SIG-M5 (cell line): ENCODE results near the gene FARS2.

ENCODE experiments used
- DNase-seq: peaks from one replicate; lab custom pipeline; 2025; lab: John Stamatoyannopoulos, UW

FARS2 gene

GRCh38 chr6:5468586-5468985, 207.3 kb downstream of the FARS2 start:
- DNase-seq: no peak

GRCh38 chr6:5469101-5469846, 208.0 kb downstream of the FARS2 start:
- no peak for DNase-seq

- DNase-seq: no peak
Measured at GRCh38 chr6:5471044-5471443, 209.7 kb downstream of the FARS2 start.

- DNase-seq: no peak
Measured at GRCh38 chr6:5471637-5472398, 210.5 kb downstream of the FARS2 start.

- DNase-seq: no peak
Measured at GRCh38 chr6:5472571-5472970, 211.3 kb downstream of the FARS2 start.

GRCh38 chr6:5475779-5476178, 214.5 kb downstream of the FARS2 start:
- no peak for DNase-seq

GRCh38 chr6:5478380-5478779, 217.1 kb downstream of the FARS2 start:
- DNase-seq: no peak

- no peak for DNase-seq
Measured at GRCh38 chr6:5481033-5481432, 219.7 kb downstream of the FARS2 start.

- no peak for DNase-seq
Measured at GRCh38 chr6:5481750-5482149, 220.4 kb downstream of the FARS2 start.

- DNase-seq: no peak
Measured at GRCh38 chr6:5482619-5483018, 221.3 kb downstream of the FARS2 start.

GRCh38 chr6:5484692-5485091, 223.4 kb downstream of the FARS2 start:
- no peak for DNase-seq

GRCh38 chr6:5486214-5486613, 224.9 kb downstream of the FARS2 start:
- DNase-seq: no peak

GRCh38 chr6:5490501-5491069, 229.3 kb downstream of the FARS2 start:
- DNase-seq: no peak

- DNase-seq: no peak
Measured at GRCh38 chr6:5492356-5492755, 231.0 kb downstream of the FARS2 start.

- DNase-seq: no peak
Measured at GRCh38 chr6:5493806-5494205, 232.5 kb downstream of the FARS2 start.

GRCh38 chr6:5497896-5498578, 236.7 kb downstream of the FARS2 start:
- no peak for DNase-seq

GRCh38 chr6:5498579-5498899, 237.2 kb downstream of the FARS2 start:
- DNase-seq: no peak

- DNase-seq: no peak
Measured at GRCh38 chr6:5499644-5500306, 238.5 kb downstream of the FARS2 start.

- DNase-seq: no peak
Measured at GRCh38 chr6:5501837-5502236, 240.5 kb downstream of the FARS2 start.

- DNase-seq: no peak
Measured at GRCh38 chr6:5504078-5504477, 242.8 kb downstream of the FARS2 start.

GRCh38 chr6:5506149-5506548, 244.8 kb downstream of the FARS2 start:
- no peak for DNase-seq

GRCh38 chr6:5506597-5506996, 245.3 kb downstream of the FARS2 start:
- no peak for DNase-seq
